ENCODE measurements around the gene ATG16L2.

The ATG16L2 gene

GRCh38 chr11:72770799-72771198 lies 43.4 kb upstream of the ATG16L2 start:
- Histone ChIP-seq H3K27ac (ENCODE audit: extremely low read depth, low read depth, low read length) (no peak overlapping the region), H3K4me1 (ENCODE audit: control insufficient read depth, insufficient read depth, low read length) (no peaks in the 10 kb centered on the region), H3K4me3 (ENCODE audit: low read depth, low read length) (no peak overlapping the region), H3K9me3 (ENCODE audit: control insufficient read depth, insufficient read depth, low read depth, low read length) (no peaks in the 10 kb centered on the region), H3K36me3 (ENCODE audit: control insufficient read depth in 2 of 2, insufficient read depth in 1 of 2, low read length in 2 of 2) (no peaks in the 10 kb centered on the region)
- POLR2A ChIA-PET = no interaction called here
- TF ChIP-seq ZNF785 (tag by site-specific recombination; IDR thresholded peaks at IDR 0.05) (no peak), PATZ1 (tag by site-specific recombination; IDR thresholded peaks at IDR 0.05) (no peak), ZNF426 (tag by site-specific recombination; IDR thresholded peaks at IDR 0.05) (no peak)
- CTCF ChIA-PET = interaction anchor here (0.8 to 1.7 kb wide), 5 partner anchors 11 to 46 kb away, joined by 3 to 9 read pairs (median 3); partner anchors contain the start of gene STARD10

- H3K9me3 ChIP-seq (ENCODE audit: control insufficient read depth, insufficient read depth, low read depth, low read length) = no peaks in the 10 kb centered on the region
- CTCF ChIA-PET = interaction anchor here (0.7 to 1.7 kb wide), 6 partner anchors 13 to 564 kb away, joined by 3 to 5 read pairs (median 3); partner anchors contain the start of gene STARD10
Measured at GRCh38 chr11:72771507-72771906, 42.7 kb upstream of the ATG16L2 start.

More at GRCh38 chr11:72771507-72771906, 42.7 kb upstream of the ATG16L2 start:
- Histone ChIP-seq H3K4me3 (ENCODE audit: low read depth, low read length) (no peak overlapping the region), H3K4me1 (ENCODE audit: control insufficient read depth, insufficient read depth, low read length) (no peaks in the 10 kb centered on the region), H3K27ac (ENCODE audit: extremely low read depth, low read depth, low read length) (no peak overlapping the region), H3K36me3 (ENCODE audit: control insufficient read depth in 2 of 2, insufficient read depth in 1 of 2, low read length in 2 of 2) (no peaks in the 10 kb centered on the region)
- no peak for TF ChIP-seq PRDM4 (tag by site-specific recombination; IDR thresholded peaks at IDR 0.05)
- TF ChIP-seq ZNF830 (tag by site-specific recombination; IDR thresholded peaks at IDR 0.05; ENCODE audit: low read depth) = no peak
- TF ChIP-seq ELK4 (IDR thresholded peaks at IDR 0.05; ENCODE audit: borderline replicate concordance, low read depth, low read length) = no peak
- peak; percentile 37; the same call in 1 of the 2 replicates for TF ChIP-seq EGR2 (tag by site-specific recombination; IDR thresholded peaks at IDR 0.05; ENCODE audit: low read depth)
- TF ChIP-seq ZBTB17 (tag by site-specific recombination; IDR thresholded peaks at IDR 0.05) = peak; percentile 54; the same call in 1 of the 2 replicates
- peak; percentile 92 for TF ChIP-seq GLIS1 (tag by site-specific recombination; IDR thresholded peaks at IDR 0.05)
- TF ChIP-seq ZBTB7A (tag by site-specific recombination; IDR thresholded peaks at IDR 0.05; ENCODE audit: low read depth) = no peak
- TF ChIP-seq PATZ1 (tag by site-specific recombination; IDR thresholded peaks at IDR 0.05) = 0 out of 2 replicates have a peak, but pooled peaks have one; percentile 51
- peak; percentile 70; the same call in 1 of the 2 replicates for TF ChIP-seq ZBTB20 (tag by site-specific recombination; IDR thresholded peaks at IDR 0.05)
- TF ChIP-seq GLIS2 (tag by site-specific recombination; IDR thresholded peaks at IDR 0.05) = peak; percentile 46; the same call in 1 of the 2 replicates
- TF ChIP-seq ZNF398 (tag by site-specific recombination; IDR thresholded peaks at IDR 0.05) = peak; percentile 93
- peak; percentile 92 for TF ChIP-seq ZNF600 (tag by site-specific recombination; IDR thresholded peaks at IDR 0.05)
- TF ChIP-seq ZFHX2 (tag by site-specific recombination; conservative IDR thresholded peaks at IDR 0.05) = peak; percentile 66
- POLR2A ChIA-PET = interaction anchor here (0.6 to 0.7 kb wide), 2 partner anchors 20 to 21 kb away, joined by 3 to 6 read pairs; no protein-coding TSS in a partner anchor

Data from HEK293 (cell line).